Testis (tissue), 3 donors: ENCODE results near the gene CBLN3. TPM values are rescaled to one million over a fixed set of nuclear protein-coding genes. Genes with fewer than 3 reads are reported as not detected.

Source experiments
- DNase-seq: peaks from one replicate; pipeline ENCODE4 v3.0.0-alpha.2; 2019
- H3K27ac ChIP-seq, 2 donors: fragments of 200-600 bp; sonication (generic); one replicate each; pipeline ENCODE4 v1.5.1; 2019
- H3K27me3 ChIP-seq: fragments of 200-600 bp; sonication (generic); one replicate; pipeline ENCODE4 v1.5.1; 2019
- H3K36me3 ChIP-seq: fragments of 200-600 bp; sonication (generic); one replicate; pipeline ENCODE4 v1.5.1; 2017; ENCODE audit warnings: low read depth; ENCODE audit errors: missing control alignments
- H3K4me1 ChIP-seq: fragments of 200-600 bp; sonication (generic); one replicate; pipeline ENCODE4 v1.5.1; 2019
- H3K4me3 ChIP-seq, 2 donors: fragments of 200-600 bp; sonication (generic); one replicate each; pipeline ENCODE4 v1.5.1; 2017 to 2019
- H3K9me3 ChIP-seq: fragments of 200-600 bp; sonication (generic); one replicate; pipeline ENCODE4 v1.5.1; 2017
- CTCF ChIP-seq, 3 experiments: fragments of 450-650 bp in 2 of 3; fragments of 200-600 bp in 1 of 3; sonication (generic) in 1 of 3; IDR thresholded peaks; one replicate each; pipeline ENCODE4 v1.5.1; 2016 to 2019; ENCODE audit warnings: antibody characterized with exemption in 3 of 3, mild to moderate bottlenecking in 2 of 3, moderate library complexity in 1 of 3
- POLR2A ChIP-seq: fragments of 450-650 bp; IDR thresholded peaks from one replicate; pipeline ENCODE4 v1.6.1; 2017; ENCODE audit warnings: antibody characterized with exemption, mild to moderate bottlenecking, moderate library complexity
- WGBS, 2 donors: methylation state at CpG; one replicate each; pipeline ENCODE4 v1.1.5; 2018; 5-methylcytosine and 5-hydroxymethylcytosine counted together
- intact Hi-C: fragments of 100-400 bp; cut with DNase I; formaldehyde crosslinking; loops from one replicate; pipeline ENCODE4 v1.15.1; 2023; ENCODE audit warnings: low total_unique reads
- polyA plus RNA-seq: library from polyadenylated mRNA; stranded (reverse); fragments of 350-450 nt; fragmentation: Illumina TruSeq; extraction: RNeasy Lipid Tissue Mini Kit (QIAGEN cat#74804); gene quantifications from one replicate; pipeline ENCODE4 v1.2.3, GENCODE V29; 2014; ENCODE audit warnings: low read depth, low replicate concordance; ENCODE audit not compliant: insufficient read depth
- total RNA-seq, 2 donors: library from RNA; depleted of rRNA; stranded (reverse); fragments of >200 nt; gene quantifications; one replicate each; pipeline ENCODE4 v1.2.3, GENCODE V29; 2016

The CBLN3 gene
- total and polyA plus RNA-seq, 3 donors from 2014 or later, result 9.0 to 17.0 (median 13.5) TPM

- Histone ChIP-seq H3K27me3 (no peaks in the 10 kb centered on the region), H3K27ac (no peak overlapping the region), H3K9me3 (no peaks in the 10 kb centered on the region), H3K4me1 (peaks cover 3% of the 10 kb centered on the region), H3K4me3 (no peak overlapping the region), H3K36me3 (no peaks in the 10 kb centered on the region)
- intact Hi-C loops, result no loop called here
- TF ChIP-seq CTCF (IDR thresholded peaks at IDR 0.05), result no peak
- no peak for TF ChIP-seq POLR2A
- DNase-seq, result no peak
- WGBS, 2 donors, result 78 to 82% methylated on average over 8 to 19 of the region's 19 CpGs
These were observed 13.1 kb downstream of the CBLN3 start for GRCh38 chr14:24416254-24416931.

- no peak for TF ChIP-seq CTCF (IDR thresholded peaks at IDR 0.05)
- no peak for TF ChIP-seq POLR2A
- DNase-seq, result no peak
- 84 to 92% methylated on average over 24 to 25 of the region's 25 CpGs for WGBS, 2 donors
- Histone ChIP-seq H3K27me3 (no peaks in the 10 kb centered on the region), H3K4me1 (peaks cover 3% of the 10 kb centered on the region), H3K27ac (no peak overlapping the region), H3K36me3 (no peaks in the 10 kb centered on the region), H3K4me3 (no peak overlapping the region), H3K9me3 (no peaks in the 10 kb centered on the region)
- intact Hi-C loops, result no loop called here
These were observed 13.8 kb downstream of the CBLN3 start for GRCh38 chr14:24415421-24416253.

GRCh38 chr14:24414732-24415420 is 14.6 kb downstream of the CBLN3 start:
- Histone ChIP-seq H3K36me3 (no peaks in the 10 kb centered on the region), H3K27ac (no peak overlapping the region), H3K9me3 (no peaks in the 10 kb centered on the region), H3K27me3 (no peaks in the 10 kb centered on the region), H3K4me1 (peaks cover 3% of the 10 kb centered on the region), H3K4me3 (no peak overlapping the region)
- 81 to 88% methylated on average over 10 to 15 of the region's 15 CpGs for WGBS, 2 donors
- DNase-seq, result no peak
- TF ChIP-seq CTCF (IDR thresholded peaks at IDR 0.05) (no peak), POLR2A (no peak)
- intact Hi-C loops, result no loop called here

DNA sequence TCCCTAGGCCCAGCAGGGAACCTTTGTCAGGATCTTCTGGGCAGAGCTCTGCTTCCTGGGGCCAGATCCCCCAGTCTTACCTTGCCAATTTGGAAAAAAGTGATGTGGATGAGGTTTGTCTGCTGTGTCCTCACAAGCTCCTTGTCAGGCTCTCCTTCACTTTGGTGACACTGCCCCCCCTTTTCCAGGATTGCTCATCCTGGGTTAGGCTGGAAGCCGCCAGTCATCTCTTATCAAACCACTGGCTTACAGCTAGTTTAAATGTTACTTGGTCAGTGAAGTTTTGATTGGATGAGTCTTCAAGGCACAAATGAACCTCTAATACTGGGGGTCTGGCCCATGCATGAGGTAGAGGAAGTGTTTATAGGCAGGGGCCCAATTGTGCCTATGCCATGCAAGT is 15.4 kb downstream of the CBLN3 start:
- intact Hi-C loops, result no loop called here
- 88 to 100% methylated on average over 1 of the region's 1 CpG for WGBS, 2 donors
- Histone ChIP-seq H3K4me1 (peaks cover 3% of the 10 kb centered on the region), H3K9me3 (no peaks in the 10 kb centered on the region), H3K27ac (no peak overlapping the region), H3K36me3 (no peaks in the 10 kb centered on the region), H3K27me3 (no peaks in the 10 kb centered on the region), H3K4me3 (no peak overlapping the region)
- DNase-seq, result no peak
- TF ChIP-seq CTCF (IDR thresholded peaks at IDR 0.05) (no peak), POLR2A (no peak)
